Progenitor cell of endocrine pancreas (in vitro differentiated cells): ENCODE results near the gene CREM. TPM values are rescaled to one million over a fixed set of nuclear protein-coding genes. Genes with fewer than 3 reads are reported as not detected.

ENCODE experiments used
- DNase-seq: peaks from one replicate; pipeline ENCODE4 v3.0.0; 2021; ENCODE audit warnings: low spot score; ENCODE audit not compliant: unreplicated experiment
- H3K27ac Mint-ChIP-seq: 2 replicates; pipeline ENCODE4 v1.8.0; 2021; ENCODE audit warnings: mild to moderate bottlenecking, moderate library complexity, mixed read lengths
- H3K27me3 Mint-ChIP-seq: 2 replicates; pipeline ENCODE4 v1.8.0; 2021; ENCODE audit warnings: mixed read lengths
- H3K36me3 Mint-ChIP-seq: 2 replicates; pipeline ENCODE4 v1.8.0; 2022; ENCODE audit warnings: mixed read lengths; ENCODE audit not compliant: insufficient read depth
- H3K4me1 Mint-ChIP-seq: 2 replicates; pipeline ENCODE4 v1.8.0; 2021; ENCODE audit warnings: low read depth, mixed read lengths
- H3K4me3 Mint-ChIP-seq: 2 replicates; pipeline ENCODE4 v1.8.0; 2021; ENCODE audit warnings: low read depth, mild to moderate bottlenecking, moderate library complexity, mixed read lengths
- H3K9me3 Mint-ChIP-seq: 2 replicates; pipeline ENCODE4 v1.8.0; 2021; ENCODE audit warnings: low read depth, mixed read lengths
- CTCF ChIP-seq: fragments of 200-600 bp; sonication (generic); IDR thresholded peaks from one replicate; pipeline ENCODE4 v1.5.0; 2021; ENCODE audit warnings: antibody characterized with exemption, mild to moderate bottlenecking; ENCODE audit not compliant: unreplicated experiment
- total RNA-seq: library from RNA; stranded (reverse); gene quantifications from 2 replicates; pipeline ENCODE4 v1.2.1, GENCODE V29; 2021

The CREM gene
- total RNA-seq, 1 donor from 2014 or later, result 36.1 TPM

GRCh38 chr10:35172574-35172973 is 45.9 kb downstream of the CREM start:
- Mint-ChIP-seq H3K4me3 (no peak overlapping the region), H3K4me1 (no peaks in the 10 kb centered on the region), H3K27ac (no peak overlapping the region), H3K36me3 (peaks cover 2% of the 10 kb centered on the region), H3K27me3 (no peaks in the 10 kb centered on the region), H3K9me3 (peaks cover 4% of the 10 kb centered on the region)
- no peak for DNase-seq
- TF ChIP-seq CTCF, result no peak

GRCh38 chr10:35178331-35178730 is 51.7 kb downstream of the CREM start:
- no peaks in the 10 kb centered on the region for H3K9me3 Mint-ChIP-seq
- H3K27ac Mint-ChIP-seq, result no peak overlapping the region
- H3K36me3 Mint-ChIP-seq, result peaks cover 3% of the 10 kb centered on the region
- DNase-seq, result no peak
- H3K27me3 Mint-ChIP-seq, result no peaks in the 10 kb centered on the region
- no peak overlapping the region for H3K4me3 Mint-ChIP-seq
- H3K4me1 Mint-ChIP-seq, result no peaks in the 10 kb centered on the region
- TF ChIP-seq CTCF, result no peak

GRCh38 chr10:35182631-35183510 is 56.2 kb downstream of the CREM start:
- H3K27me3 Mint-ChIP-seq, result no peaks in the 10 kb centered on the region
- no peaks in the 10 kb centered on the region for H3K9me3 Mint-ChIP-seq
- H3K4me3 Mint-ChIP-seq, result no peak overlapping the region
- H3K36me3 Mint-ChIP-seq, result peaks cover 3% of the 10 kb centered on the region
- H3K27ac Mint-ChIP-seq, result no peak overlapping the region
- no peak for TF ChIP-seq CTCF
- peaks cover 8% of the 10 kb centered on the region for H3K4me1 Mint-ChIP-seq
- DNase-seq, result no peak

GRCh38 chr10:35184527-35185171 is 58.0 kb downstream of the CREM start:
- no peak for DNase-seq
- Mint-ChIP-seq H3K27me3 (no peaks in the 10 kb centered on the region), H3K4me1 (peaks cover 8% of the 10 kb centered on the region), H3K27ac (peak overlapping the region; percentile 11), H3K4me3 (no peak overlapping the region), H3K36me3 (peaks cover 3% of the 10 kb centered on the region), H3K9me3 (no peaks in the 10 kb centered on the region)
- TF ChIP-seq CTCF, result no peak

- no peaks in the 10 kb centered on the region for H3K27me3 Mint-ChIP-seq
- no peak for TF ChIP-seq CTCF
- H3K36me3 Mint-ChIP-seq, result peaks cover 3% of the 10 kb centered on the region
- H3K4me3 Mint-ChIP-seq, result no peak overlapping the region
- peaks cover 8% of the 10 kb centered on the region for H3K4me1 Mint-ChIP-seq
- DNase-seq, result no peak
- peak overlapping the region; percentile 59 for H3K27ac Mint-ChIP-seq
- no peaks in the 10 kb centered on the region for H3K9me3 Mint-ChIP-seq
These were observed 58.8 kb downstream of the CREM start for GRCh38 chr10:35185260-35186034.
